Colonic mucosa (tissue), 4 donors: ENCODE results near the gene SLC45A1. TPM values are rescaled to one million over a fixed set of nuclear protein-coding genes. Genes with fewer than 3 reads are reported as not detected.

Experiments used
- DNase-seq: peaks from one replicate; pipeline ENCODE4 v3.0.0-alpha.2; 2020
- H3K27ac ChIP-seq: fragments of 200-600 bp; one replicate; pipeline ENCODE4 v1.8.0; 2021
- H3K27me3 ChIP-seq: fragments of 200-600 bp; one replicate; pipeline ENCODE4 v1.8.0; 2021
- H3K36me3 ChIP-seq: fragments of 200-600 bp; one replicate; pipeline ENCODE4 v1.8.0; 2021
- H3K4me1 ChIP-seq: fragments of 200-600 bp; one replicate; pipeline ENCODE4 v1.8.0; 2021; ENCODE audit warnings: mild to moderate bottlenecking
- H3K4me3 ChIP-seq: fragments of 200-600 bp; one replicate; pipeline ENCODE4 v1.8.0; 2021
- H3K9ac ChIP-seq, 2 donors: one replicate each; pipeline ENCODE4 v1.7.0; 2013; ENCODE audit warnings: control low read depth in 2 of 2, low read depth in 2 of 2, low read length in 2 of 2
- H3K9me3 ChIP-seq: fragments of 200-600 bp; one replicate; pipeline ENCODE4 v1.8.0; 2021
- intact Hi-C: fragments of 100-400 bp; cut with DNase I; formaldehyde crosslinking; loops from one replicate; pipeline ENCODE4 v1.14.1; 2022
- total RNA-seq, 2 donors: library from RNA; stranded (reverse); fragmentation: NEBNext Ultra II Directional in 1 of 2; extraction: Animal tissue kit (Norgen Biotek cat#: 25700) in 1 of 2; gene quantifications; one replicate each; pipeline ENCODE4 v1.2.1, GENCODE V29; 2021
- TF ChIP-seq, protein P1 (sequence below): fragments of 200-600 bp; IDR thresholded peaks from one replicate; pipeline ENCODE4 v1.8.0; 2022; ENCODE audit warnings: antibody characterized with exemption, mild to moderate bottlenecking
- donor health status: healthy.
- donor health status: DM: no; HTN: no; CAD: no.
- donor health status: DM: no; HTN: no; CAD: no.

The SLC45A1 gene
- total RNA-seq, 2 donors from 2014 or later, result 0.27 to 0.42 TPM

GRCh38 chr1:8370046-8370881 lies 52.4 kb downstream of the SLC45A1 start:
- peaks cover 8% of the 10 kb centered on the region for H3K36me3 ChIP-seq
- H3K9me3 ChIP-seq, result no peaks in the 10 kb centered on the region
- H3K9ac ChIP-seq, result no peak overlapping the region
- H3K4me1 ChIP-seq, result no peaks in the 10 kb centered on the region
- no peak overlapping the region for H3K4me3 ChIP-seq
- DNase-seq, result no peak
- intact Hi-C loops, result no loop called here
- TF ChIP-seq, protein P1, sequence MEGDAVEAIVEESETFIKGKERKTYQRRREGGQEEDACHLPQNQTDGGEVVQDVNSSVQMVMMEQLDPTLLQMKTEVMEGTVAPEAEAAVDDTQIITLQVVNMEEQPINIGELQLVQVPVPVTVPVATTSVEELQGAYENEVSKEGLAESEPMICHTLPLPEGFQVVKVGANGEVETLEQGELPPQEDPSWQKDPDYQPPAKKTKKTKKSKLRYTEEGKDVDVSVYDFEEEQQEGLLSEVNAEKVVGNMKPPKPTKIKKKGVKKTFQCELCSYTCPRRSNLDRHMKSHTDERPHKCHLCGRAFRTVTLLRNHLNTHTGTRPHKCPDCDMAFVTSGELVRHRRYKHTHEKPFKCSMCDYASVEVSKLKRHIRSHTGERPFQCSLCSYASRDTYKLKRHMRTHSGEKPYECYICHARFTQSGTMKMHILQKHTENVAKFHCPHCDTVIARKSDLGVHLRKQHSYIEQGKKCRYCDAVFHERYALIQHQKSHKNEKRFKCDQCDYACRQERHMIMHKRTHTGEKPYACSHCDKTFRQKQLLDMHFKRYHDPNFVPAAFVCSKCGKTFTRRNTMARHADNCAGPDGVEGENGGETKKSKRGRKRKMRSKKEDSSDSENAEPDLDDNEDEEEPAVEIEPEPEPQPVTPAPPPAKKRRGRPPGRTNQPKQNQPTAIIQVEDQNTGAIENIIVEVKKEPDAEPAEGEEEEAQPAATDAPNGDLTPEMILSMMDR, result no peak
- no peak overlapping the region for H3K27ac ChIP-seq
- no peaks in the 10 kb centered on the region for H3K27me3 ChIP-seq

DNA sequence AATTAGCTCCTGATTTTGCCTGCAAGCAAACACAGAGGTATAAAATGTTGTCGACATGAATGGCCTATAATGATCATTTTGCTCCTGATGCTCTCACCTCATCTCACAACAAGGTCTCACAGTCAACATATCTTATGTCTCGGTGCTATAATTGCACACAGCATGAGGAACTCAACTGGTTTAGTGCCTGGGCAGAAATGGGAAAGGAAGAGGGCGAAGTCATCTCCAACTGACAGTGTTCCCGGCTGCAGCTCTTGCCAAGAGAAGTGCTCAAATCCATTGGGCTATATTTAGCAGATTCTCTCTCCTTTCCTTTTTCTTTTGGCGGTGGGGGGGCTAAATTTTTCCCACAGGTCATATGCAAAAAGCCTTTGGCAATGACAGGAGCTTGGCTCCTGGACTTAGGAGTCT lies 53.0 kb downstream of the SLC45A1 start:
- H3K4me3 ChIP-seq, result no peak overlapping the region
- no peaks in the 10 kb centered on the region for H3K4me1 ChIP-seq
- no peak overlapping the region for H3K9ac ChIP-seq
- TF ChIP-seq, protein P1, result no peak
- H3K9me3 ChIP-seq, result no peaks in the 10 kb centered on the region
- no peak overlapping the region for H3K27ac ChIP-seq
- peaks cover 2% of the 10 kb centered on the region for H3K36me3 ChIP-seq
- no peaks in the 10 kb centered on the region for H3K27me3 ChIP-seq
- DNase-seq, result no peak
- intact Hi-C loops, result no loop called here

DNA sequence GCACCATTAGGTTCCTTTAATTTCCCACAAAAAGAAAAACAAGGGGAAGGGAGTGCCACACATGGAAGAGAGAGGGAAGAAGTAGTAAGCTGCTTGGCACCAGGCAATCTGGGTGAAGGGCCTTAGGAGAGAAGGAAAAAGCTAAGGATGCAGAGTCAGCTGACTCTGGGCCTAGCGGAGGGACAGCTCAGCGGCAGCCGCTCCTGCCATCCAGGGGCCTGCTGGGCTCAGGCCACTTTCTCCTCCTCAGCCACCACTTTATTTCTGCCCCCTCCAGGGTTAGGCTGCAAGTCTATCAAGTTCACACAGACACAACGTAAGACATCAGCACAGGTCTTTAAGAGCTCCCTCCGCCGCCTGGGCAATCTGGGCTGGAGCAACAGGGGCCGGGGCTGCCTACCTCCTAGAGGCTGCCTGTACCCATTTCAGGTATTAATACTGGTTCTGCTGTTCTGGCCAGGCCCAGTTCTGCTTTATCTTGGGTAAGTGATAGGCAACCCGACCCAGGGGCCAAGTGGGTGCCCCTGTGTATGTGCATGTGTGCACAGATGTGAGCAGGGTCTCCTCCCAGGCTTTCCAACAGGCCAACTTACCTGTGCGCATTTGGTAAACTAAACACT lies 53.6 kb downstream of the SLC45A1 start:
- no peak for DNase-seq

GRCh38 chr1:8373125-8373524 lies 55.2 kb downstream of the SLC45A1 start:
- DNase-seq, result no peak
- intact Hi-C loops, result no loop called here
- no peak overlapping the region for H3K4me3 ChIP-seq
- no peaks in the 10 kb centered on the region for H3K9me3 ChIP-seq
- H3K4me1 ChIP-seq, result no peaks in the 10 kb centered on the region
- no peak overlapping the region for H3K27ac ChIP-seq
- no peaks in the 10 kb centered on the region for H3K27me3 ChIP-seq
- no peak overlapping the region for H3K9ac ChIP-seq
- TF ChIP-seq, protein P1, result no peak
- H3K36me3 ChIP-seq, result no peaks in the 10 kb centered on the region

More for the DNA sequence above, 53.6 kb downstream of the SLC45A1 start:
- intact Hi-C loops, result no loop called here
- TF ChIP-seq, protein P1, result no peak
- no peaks in the 10 kb centered on the region for H3K4me1 ChIP-seq
- no peaks in the 10 kb centered on the region for H3K9me3 ChIP-seq
- H3K4me3 ChIP-seq, result no peak overlapping the region
- H3K27ac ChIP-seq, result no peak overlapping the region
- no peak overlapping the region for H3K9ac ChIP-seq
- no peaks in the 10 kb centered on the region for H3K27me3 ChIP-seq
- no peaks in the 10 kb centered on the region for H3K36me3 ChIP-seq

DNA sequence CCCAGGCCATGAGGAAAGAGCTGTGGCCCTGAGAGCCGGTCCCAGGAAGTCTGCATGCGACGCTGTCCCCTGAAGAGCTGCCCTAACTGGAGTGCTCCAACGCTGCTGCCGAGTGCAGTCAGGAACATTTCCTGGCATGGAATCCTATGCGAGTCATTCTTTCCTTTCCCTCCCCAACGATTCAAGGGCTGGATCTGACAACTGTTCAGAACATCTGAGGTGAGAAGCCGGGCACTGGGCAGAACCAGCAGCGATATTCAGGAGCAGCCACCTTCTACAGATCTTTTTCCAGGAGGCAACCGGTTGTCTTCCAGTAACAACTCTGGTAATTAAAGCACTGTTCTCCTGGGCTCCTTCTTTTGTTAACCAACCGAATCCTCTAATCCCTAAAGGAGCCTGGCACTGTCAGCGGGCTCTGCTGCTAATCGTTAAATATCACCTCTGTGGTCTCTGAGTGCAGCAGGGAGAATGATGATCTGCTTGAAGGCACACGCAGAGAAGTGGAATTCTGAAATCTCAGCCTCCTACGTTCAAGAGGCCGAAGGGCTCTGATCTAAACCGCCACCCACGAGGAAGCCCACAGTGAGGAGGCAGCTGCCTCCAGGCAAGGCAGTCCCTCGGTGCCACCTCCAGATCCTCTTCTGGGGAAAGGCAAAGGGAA lies 55.8 kb downstream of the SLC45A1 start:
- intact Hi-C loops, result no loop called here
- Histone ChIP-seq H3K27ac (peak overlapping the region; percentile 49), H3K9ac (peak overlapping the region in 1 of 2 donors; percentile 40), H3K9me3 (no peaks in the 10 kb centered on the region), H3K4me3 (no peak overlapping the region), H3K4me1 (no peaks in the 10 kb centered on the region), H3K36me3 (no peaks in the 10 kb centered on the region), H3K27me3 (no peaks in the 10 kb centered on the region)
- peak; percentile 48 for DNase-seq
- TF ChIP-seq, protein P1, result no peak
